ENCODE results near the gene PEPD.

Gene PEPD

GRCh38 chr19:33373453-33374235 is 147.9 kb downstream of the PEPD start, which contains the start of gene CEBPG:
Gene CEBPG, plus strand, starts transcription at chr19:33373709. Its CDS starts 5,531 bp downstream, at chr19:33379240.
- WGBS, 2 experiments, result 0% methylated on average over 118 of the region's 118 CpGs
- peaks cover 11% of the 10 kb centered on the region for H3K27me3 ChIP-seq (ENCODE audit: control insufficient read depth, insufficient read depth, low read length, poor library complexity, severe bottlenecking)
- H3K4me3 ChIP-seq (ENCODE audit: insufficient read depth, low read depth, low read length), result peak within 1 kb of the TSS; percentile 83
- H3K9me3 ChIP-seq (ENCODE audit: control insufficient read depth, low read length), result no peaks in the 10 kb centered on the region
- peak within 1 kb of the TSS; percentile 77 for H3K27ac ChIP-seq (ENCODE audit: insufficient read depth, low read depth, low read length, poor library complexity, severe bottlenecking)
- H3K36me3 ChIP-seq (ENCODE audit: control insufficient read depth, insufficient read depth, low read length), result no peaks in the 10 kb centered on the region
- H3K4me1 ChIP-seq (ENCODE audit: control insufficient read depth, insufficient read depth, low read length), result peaks cover 22% of the 10 kb centered on the region

DNA sequence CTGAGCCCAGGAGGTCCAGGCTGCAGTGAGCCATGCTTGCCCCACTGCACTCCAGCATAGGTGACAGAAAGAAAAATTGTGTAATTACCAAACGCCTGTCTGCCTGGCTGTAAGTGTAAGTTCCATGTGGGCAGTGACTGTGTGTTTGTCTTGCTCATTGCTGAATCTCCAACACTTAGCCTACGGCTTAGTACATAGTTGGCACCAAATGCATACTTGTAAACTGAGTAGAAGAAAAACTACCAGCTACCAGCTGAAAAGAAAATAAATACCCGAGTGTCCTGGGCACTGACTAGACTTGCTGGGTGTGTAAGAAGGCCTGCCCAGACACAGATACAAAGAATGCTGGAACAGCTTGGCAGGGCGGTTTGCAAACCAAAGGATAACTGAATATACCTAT is 150.8 kb downstream of the PEPD start:
- H3K27ac ChIP-seq (ENCODE audit: insufficient read depth, low read depth, low read length, poor library complexity, severe bottlenecking), result no peak overlapping the region
- no peak overlapping the region for H3K4me3 ChIP-seq (ENCODE audit: insufficient read depth, low read depth, low read length)
- H3K9me3 ChIP-seq (ENCODE audit: control insufficient read depth, low read length), result no peaks in the 10 kb centered on the region
- H3K27me3 ChIP-seq (ENCODE audit: control insufficient read depth, insufficient read depth, low read length, poor library complexity, severe bottlenecking), result peaks cover 11% of the 10 kb centered on the region
- whole genome bisulfite sequencing, 2 experiments, result 89 to 92% methylated on average over 4 of the region's 4 CpGs
- H3K4me1 ChIP-seq (ENCODE audit: control insufficient read depth, insufficient read depth, low read length), result peaks cover 10% of the 10 kb centered on the region
- no peaks in the 10 kb centered on the region for H3K36me3 ChIP-seq (ENCODE audit: control insufficient read depth, insufficient read depth, low read length)

- Histone ChIP-seq H3K9me3 (ENCODE audit: control insufficient read depth, low read length) (no peaks in the 10 kb centered on the region), H3K4me3 (ENCODE audit: insufficient read depth, low read depth, low read length) (no peak overlapping the region), H3K4me1 (ENCODE audit: control insufficient read depth, insufficient read depth, low read length) (no peaks in the 10 kb centered on the region), H3K27me3 (ENCODE audit: control insufficient read depth, insufficient read depth, low read length, poor library complexity, severe bottlenecking) (no peaks in the 10 kb centered on the region), H3K27ac (ENCODE audit: insufficient read depth, low read depth, low read length, poor library complexity, severe bottlenecking) (no peak overlapping the region), H3K36me3 (ENCODE audit: control insufficient read depth, insufficient read depth, low read length) (no peaks in the 10 kb centered on the region)
- 83 to 88% methylated on average over 4 to 5 of the region's 5 CpGs for WGBS, 2 experiments
These were observed 153.3 kb downstream of the PEPD start for GRCh38 chr19:33368074-33368864.

GRCh38 chr19:33366897-33367296 is 154.7 kb downstream of the PEPD start:
- H3K27ac ChIP-seq (ENCODE audit: insufficient read depth, low read depth, low read length, poor library complexity, severe bottlenecking), result no peak overlapping the region

DNA sequence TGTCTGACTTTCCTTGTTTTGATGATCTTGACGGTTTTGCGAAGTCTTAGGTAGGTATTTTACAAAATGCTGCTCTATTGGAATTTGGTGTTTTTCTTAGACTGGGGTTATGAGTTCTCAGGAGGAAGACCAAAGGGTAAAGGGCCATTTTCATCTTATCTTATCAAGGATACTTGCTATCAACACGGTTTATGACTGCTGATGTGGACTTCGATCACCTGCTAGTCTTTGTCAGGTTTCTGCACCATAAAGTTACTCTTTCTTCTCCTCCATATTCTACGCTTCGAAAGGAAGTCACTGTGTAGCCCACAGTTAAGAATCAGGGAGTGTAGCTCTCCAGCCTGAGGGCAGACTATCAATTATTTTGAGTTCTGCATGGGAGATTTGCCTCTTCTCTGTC is 155.5 kb downstream of the PEPD start:
- H3K4me3 ChIP-seq (ENCODE audit: insufficient read depth, low read depth, low read length), result no peak overlapping the region
- H3K9me3 ChIP-seq (ENCODE audit: control insufficient read depth, low read length), result no peaks in the 10 kb centered on the region
- 80 to 84% methylated on average over 6 of the region's 6 CpGs for WGBS, 2 experiments
- H3K27me3 ChIP-seq (ENCODE audit: control insufficient read depth, insufficient read depth, low read length, poor library complexity, severe bottlenecking), result no peaks in the 10 kb centered on the region
- no peak overlapping the region for H3K27ac ChIP-seq (ENCODE audit: insufficient read depth, low read depth, low read length, poor library complexity, severe bottlenecking)
- H3K36me3 ChIP-seq (ENCODE audit: control insufficient read depth, insufficient read depth, low read length), result no peaks in the 10 kb centered on the region
- no peaks in the 10 kb centered on the region for H3K4me1 ChIP-seq (ENCODE audit: control insufficient read depth, insufficient read depth, low read length)

More at GRCh38 chr19:33366897-33367296, 154.7 kb downstream of the PEPD start:
- no peaks in the 10 kb centered on the region for H3K27me3 ChIP-seq (ENCODE audit: control insufficient read depth, insufficient read depth, low read length, poor library complexity, severe bottlenecking)
- no peaks in the 10 kb centered on the region for H3K4me1 ChIP-seq (ENCODE audit: control insufficient read depth, insufficient read depth, low read length)
- H3K36me3 ChIP-seq (ENCODE audit: control insufficient read depth, insufficient read depth, low read length), result no peaks in the 10 kb centered on the region
- 79 to 82% methylated on average over 5 of the region's 5 CpGs for WGBS, 2 experiments
- no peaks in the 10 kb centered on the region for H3K9me3 ChIP-seq (ENCODE audit: control insufficient read depth, low read length)
- H3K4me3 ChIP-seq (ENCODE audit: insufficient read depth, low read depth, low read length), result no peak overlapping the region

DNA sequence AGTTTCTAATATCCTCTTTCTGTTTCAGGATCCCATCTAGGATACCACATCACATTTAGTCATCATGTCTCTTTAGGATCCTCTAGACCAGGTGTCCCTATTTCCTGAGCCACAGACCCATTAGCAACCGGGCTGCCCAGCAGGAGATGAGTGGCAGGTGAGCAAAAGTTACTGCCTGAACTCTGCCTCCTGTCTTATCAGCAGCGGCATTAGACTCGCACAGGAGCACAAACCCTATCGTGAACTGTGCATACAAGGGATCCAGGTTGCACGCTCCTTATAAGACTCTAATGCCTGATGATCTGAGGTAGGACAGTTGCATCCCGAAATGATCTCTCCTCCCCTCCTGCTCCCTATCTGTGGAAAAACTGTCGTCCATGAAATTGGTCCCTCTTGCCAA is 155.9 kb downstream of the PEPD start:
- no peaks in the 10 kb centered on the region for H3K4me1 ChIP-seq (ENCODE audit: control insufficient read depth, insufficient read depth, low read length)
- H3K9me3 ChIP-seq (ENCODE audit: control insufficient read depth, low read length), result no peaks in the 10 kb centered on the region
- no peaks in the 10 kb centered on the region for H3K27me3 ChIP-seq (ENCODE audit: control insufficient read depth, insufficient read depth, low read length, poor library complexity, severe bottlenecking)
- H3K36me3 ChIP-seq (ENCODE audit: control insufficient read depth, insufficient read depth, low read length), result no peaks in the 10 kb centered on the region
- no peak overlapping the region for H3K4me3 ChIP-seq (ENCODE audit: insufficient read depth, low read depth, low read length)
- 84 to 88% methylated on average over 7 of the region's 7 CpGs for WGBS, 2 experiments
- no peak overlapping the region for H3K27ac ChIP-seq (ENCODE audit: insufficient read depth, low read depth, low read length, poor library complexity, severe bottlenecking)

DNA sequence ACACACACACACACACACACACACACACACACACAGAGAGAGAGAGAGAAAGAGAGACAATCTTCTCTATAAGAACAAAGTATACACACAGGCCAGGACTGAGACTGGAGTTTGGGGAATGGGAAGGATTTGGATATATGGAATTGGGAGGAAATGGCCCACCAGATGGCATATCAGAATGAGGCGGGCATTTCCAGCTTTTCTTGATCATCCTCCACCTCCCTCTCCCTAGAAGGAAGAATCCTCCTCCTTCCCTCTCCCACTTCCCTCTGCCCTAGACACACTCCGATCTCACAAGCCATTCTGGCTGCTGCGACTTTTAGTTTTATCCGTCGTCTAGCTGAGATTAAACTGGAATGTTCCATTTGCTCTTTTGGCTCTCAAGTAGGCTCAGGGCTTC is 158.1 kb downstream of the PEPD start:
- Histone ChIP-seq H3K9me3 (ENCODE audit: control insufficient read depth, low read length) (no peaks in the 10 kb centered on the region), H3K4me3 (ENCODE audit: insufficient read depth, low read depth, low read length) (no peak overlapping the region), H3K36me3 (ENCODE audit: control insufficient read depth, insufficient read depth, low read length) (no peaks in the 10 kb centered on the region), H3K4me1 (ENCODE audit: control insufficient read depth, insufficient read depth, low read length) (no peaks in the 10 kb centered on the region), H3K27me3 (ENCODE audit: control insufficient read depth, insufficient read depth, low read length, poor library complexity, severe bottlenecking) (no peaks in the 10 kb centered on the region), H3K27ac (ENCODE audit: insufficient read depth, low read depth, low read length, poor library complexity, severe bottlenecking) (no peak overlapping the region)
- 88 to 90% methylated on average over 5 of the region's 5 CpGs for WGBS, 2 experiments

DNA sequence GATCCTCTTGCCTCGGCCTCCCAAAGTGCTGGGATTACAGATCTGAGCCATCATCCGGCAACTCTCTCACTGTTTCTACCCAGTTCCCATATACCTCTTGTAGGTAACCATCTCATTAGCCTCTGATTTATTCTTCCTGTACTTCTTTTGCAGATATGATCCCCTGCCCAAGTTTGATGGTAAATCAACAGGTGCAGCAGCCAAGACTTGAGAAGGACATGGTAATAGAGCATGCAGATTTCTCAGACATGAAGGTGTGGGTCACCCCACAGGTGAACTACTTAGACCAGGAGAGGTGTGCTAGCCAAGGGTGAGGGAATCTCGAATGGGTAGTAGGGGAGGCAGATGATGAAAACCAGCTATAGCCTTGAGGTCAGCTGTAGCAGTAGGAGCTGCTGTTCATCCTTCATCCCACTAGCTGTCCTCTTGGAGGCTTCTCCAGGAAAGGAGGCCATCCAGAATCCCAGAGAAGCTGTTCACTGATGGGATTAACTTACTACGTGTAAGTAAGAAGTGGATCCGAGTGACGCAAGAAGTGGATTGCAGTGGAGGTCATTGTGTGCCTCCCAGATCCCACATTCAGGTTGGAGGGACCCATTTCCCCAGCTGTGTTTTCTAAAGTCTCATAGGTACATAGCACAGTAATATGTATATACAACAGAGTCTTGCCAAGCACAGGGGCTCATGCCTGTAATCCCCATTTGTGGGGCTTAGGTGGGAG is 158.9 kb downstream of the PEPD start:
- 88 to 93% methylated on average over 6 of the region's 6 CpGs for WGBS, 2 experiments
- H3K27me3 ChIP-seq (ENCODE audit: control insufficient read depth, insufficient read depth, low read length, poor library complexity, severe bottlenecking), result no peaks in the 10 kb centered on the region
- no peak overlapping the region for H3K27ac ChIP-seq (ENCODE audit: insufficient read depth, low read depth, low read length, poor library complexity, severe bottlenecking)

GRCh38 chr19:33359581-33359980 is 162.0 kb downstream of the PEPD start:
- Histone ChIP-seq H3K4me3 (ENCODE audit: insufficient read depth, low read depth, low read length) (no peak overlapping the region), H3K27me3 (ENCODE audit: control insufficient read depth, insufficient read depth, low read length, poor library complexity, severe bottlenecking) (no peaks in the 10 kb centered on the region), H3K4me1 (ENCODE audit: control insufficient read depth, insufficient read depth, low read length) (no peaks in the 10 kb centered on the region), H3K9me3 (ENCODE audit: control insufficient read depth, low read length) (no peaks in the 10 kb centered on the region), H3K36me3 (ENCODE audit: control insufficient read depth, insufficient read depth, low read length) (no peaks in the 10 kb centered on the region), H3K27ac (ENCODE audit: insufficient read depth, low read depth, low read length, poor library complexity, severe bottlenecking) (no peak overlapping the region)
- WGBS, 2 experiments, result 88 to 95% methylated on average over 2 to 3 of the region's 3 CpGs

More for the DNA sequence above, 158.9 kb downstream of the PEPD start:
- H3K4me3 ChIP-seq (ENCODE audit: insufficient read depth, low read depth, low read length), result no peak overlapping the region
- no peaks in the 10 kb centered on the region for H3K4me1 ChIP-seq (ENCODE audit: control insufficient read depth, insufficient read depth, low read length)
- H3K36me3 ChIP-seq (ENCODE audit: control insufficient read depth, insufficient read depth, low read length), result no peaks in the 10 kb centered on the region
- no peaks in the 10 kb centered on the region for H3K9me3 ChIP-seq (ENCODE audit: control insufficient read depth, low read length)

DNA sequence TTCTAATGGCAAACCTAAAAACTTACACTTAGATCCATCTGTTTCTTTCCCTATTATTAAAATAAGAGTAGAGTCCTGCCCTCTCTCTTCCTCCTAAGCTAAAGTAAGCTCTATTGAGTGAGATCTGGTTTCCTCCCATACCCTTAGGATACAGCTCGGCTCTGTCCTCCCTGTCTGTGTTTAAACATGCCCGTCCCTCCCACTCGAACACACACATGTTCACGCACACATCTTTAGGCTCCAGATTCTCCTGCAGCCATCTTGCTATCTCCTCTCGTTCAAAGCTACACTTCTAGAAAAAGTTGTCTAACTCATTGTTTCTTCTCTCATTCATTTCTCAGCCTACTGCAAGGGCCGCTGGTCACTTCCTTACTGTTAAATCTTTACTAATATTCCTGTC is 163.2 kb downstream of the PEPD start:
- H3K4me1 ChIP-seq (ENCODE audit: control insufficient read depth, insufficient read depth, low read length), result no peaks in the 10 kb centered on the region
- no peak overlapping the region for H3K27ac ChIP-seq (ENCODE audit: insufficient read depth, low read depth, low read length, poor library complexity, severe bottlenecking)
- no peaks in the 10 kb centered on the region for H3K9me3 ChIP-seq (ENCODE audit: control insufficient read depth, low read length)
- H3K4me3 ChIP-seq (ENCODE audit: insufficient read depth, low read depth, low read length), result no peak overlapping the region
- H3K27me3 ChIP-seq (ENCODE audit: control insufficient read depth, insufficient read depth, low read length, poor library complexity, severe bottlenecking), result no peaks in the 10 kb centered on the region
- WGBS, 2 experiments, result 90 to 94% methylated on average over 6 of the region's 6 CpGs
- H3K36me3 ChIP-seq (ENCODE audit: control insufficient read depth, insufficient read depth, low read length), result no peaks in the 10 kb centered on the region

All from ectodermal cell (in vitro differentiated cells).